ENCODE results near the gene DUSP16. TPM values are rescaled to one million over a fixed set of nuclear protein-coding genes. Genes with fewer than 3 reads are reported as not detected.

Gene DUSP16
- total and polyA plus RNA-seq, 2 of the 8 experiments (the other 6 are each of a cell fraction or from before 2014, with no cell fraction given), result 31.6 to 55.9 TPM

- no peak overlapping the region for H3K14ac ChIP-seq (ENCODE audit: insufficient read length)
- POLR2A ChIA-PET (ENCODE audit: partially characterized antibody), result interaction anchor here (1.1 kb wide), 1 partner anchor 109 kb away, joined by 3 read pairs; no protein-coding TSS in a partner anchor
- no peak overlapping the region for H2BK5ac ChIP-seq (ENCODE audit: low read depth, low read length)
- FAIRE-seq (no peak), DNase-seq (ENCODE audit: low read depth in 1 of 2, low spot score in 2 of 2) (no peak)
- H3K4me3 ChIP-seq (ENCODE audit: extremely low read depth in 1 of 4, insufficient read depth in 2 of 4, low read depth in 3 of 4, low read length in 4 of 4), result no peak overlapping the region
- H4K20me1 ChIP-seq (replicated peaks in 1 of 2; ENCODE audit: control insufficient read depth in 1 of 2, insufficient read depth in 2 of 2, low read length in 2 of 2), result peaks cover 0 to 2% of the 10 kb centered on the region in 2 experiments
- H4K8ac ChIP-seq (ENCODE audit: extremely low read depth, insufficient read depth, low read length), result no peak overlapping the region
- H2BK120ac ChIP-seq (replicated peaks; ENCODE audit: low read depth, low read length), result no peak overlapping the region
- TF ChIP-seq RBBP5 (IDR thresholded peaks at IDR 0.05; ENCODE audit: borderline replicate concordance, low read depth, low read length) (no peak), KDM5A (IDR thresholded peaks at IDR 0.05; ENCODE audit: low read length) (no peak), POU5F1 (IDR thresholded peaks at IDR 0.05; ENCODE audit: low read depth, low read length) (no peak)
- no peak overlapping the region for H2BK12ac ChIP-seq (ENCODE audit: low read depth, low read length)
- no peaks in the 10 kb centered on the region for H3K9me3 ChIP-seq (ENCODE audit: insufficient read depth in 2 of 2, low read depth in 1 of 2, low read length in 1 of 2)
- no peak overlapping the region for H2AK5ac ChIP-seq (ENCODE audit: low read depth, low read length)
- H3K23me2 ChIP-seq (ENCODE audit: low read depth, low read length), result no peaks in the 10 kb centered on the region
- H3K4me1 ChIP-seq (replicated peaks in 1 of 4; ENCODE audit: control insufficient read depth in 3 of 4, insufficient read depth in 4 of 4, low read length in 3 of 4), result peaks cover 0 to 8% (median 6%) of the 10 kb centered on the region in 4 experiments; a peak in 4 of 7 replicates
- H3K27ac ChIP-seq (ENCODE audit: low read depth, low read length), result no peak overlapping the region
- no peaks in the 10 kb centered on the region; the same call in 1 of the 2 replicates for H3K79me1 ChIP-seq (ENCODE audit: low read depth, low read length)
- no peak overlapping the region for H2BK15ac ChIP-seq (ENCODE audit: low read length)
- H3K56ac ChIP-seq (replicated peaks; ENCODE audit: insufficient read length, low read depth, low read length), result no peak overlapping the region
- H4K5ac ChIP-seq (ENCODE audit: insufficient read length, low read depth, low read length), result no peak overlapping the region
- H3K4me2 ChIP-seq (ENCODE audit: insufficient read depth in 1 of 2, low read depth in 2 of 2, low read length in 2 of 2), result no peak overlapping the region
- no peak overlapping the region for H2BK20ac ChIP-seq (ENCODE audit: low read length)
- H3K4ac ChIP-seq (replicated peaks; ENCODE audit: insufficient read length, low read depth, low read length), result no peak overlapping the region
- no peak overlapping the region for H2AFZ ChIP-seq (ENCODE audit: low read length)
- CTCF ChIA-PET (ENCODE audit: partially characterized antibody), result interaction anchor here (3.0 kb wide), 1 partner anchor 29 kb away, joined by 10 read pairs; the partner anchor contains the start of gene DUSP16
- no peak overlapping the region for H4K91ac ChIP-seq (replicated peaks; ENCODE audit: insufficient read length, low read length)
- WGBS, 2 experiments (ENCODE audit: extremely low coverage in 1 of 2, insufficient coverage in 1 of 2, insufficient read length in 1 of 2, insufficient replicate concordance in 2 of 2, low coverage in 1 of 2, low lambda C conversion rate in 2 of 2, missing lambda C conversion rate in 1 of 2), result 86% methylated on average over 4 of the region's 4 CpGs; no CpG with 5 or more reads in 1 of the 2 experiments
- no peak overlapping the region for H3K23ac ChIP-seq (ENCODE audit: insufficient read length)
- peaks cover 0 to 76% of the 10 kb centered on the region in 2 experiments; a peak in 2 of 4 replicates for H3K79me2 ChIP-seq (ENCODE audit: control insufficient read depth in 1 of 2, insufficient read depth in 2 of 2, low read length in 2 of 2)
- no peaks in the 10 kb centered on the region for H3K27me3 ChIP-seq (replicated peaks in 1 of 4; ENCODE audit: control insufficient read depth in 3 of 4, extremely low read depth in 1 of 4, insufficient read depth in 3 of 4, low read length in 3 of 4)
- no peak overlapping the region for H3K9ac ChIP-seq (replicated peaks in 1 of 4; ENCODE audit: extremely low read depth in 1 of 4, low read depth in 3 of 4, low read length in 3 of 4)
- no peak overlapping the region for H3K18ac ChIP-seq (ENCODE audit: extremely low read depth, low read length)
- H3K36me3 ChIP-seq (ENCODE audit: control insufficient read depth in 2 of 4, insufficient read depth in 4 of 4, low read length in 3 of 4), result peaks cover 0 to 3% (median 0%) of the 10 kb centered on the region in 4 experiments; a peak in 1 of 8 replicates
Measured at GRCh38 chr12:12534975-12535374, 27.7 kb downstream of the DUSP16 start.
